HFFc6 (cell line): ENCODE results near the gene IL1R2. TPM values are rescaled to one million over a fixed set of nuclear protein-coding genes. Genes with fewer than 3 reads are reported as not detected.

ENCODE experiments used
- DNase-seq: peaks from one replicate; pipeline ENCODE4 v3.0.0-alpha.2; 2018
- H3K27ac Mint-ChIP-seq: 2 replicates; pipeline ENCODE4 v1.8.0; 2020; ENCODE audit warnings: mild to moderate bottlenecking, mixed read lengths
- H3K27me3 Mint-ChIP-seq: 2 replicates; pipeline ENCODE4 v1.8.0; 2021; ENCODE audit warnings: mild to moderate bottlenecking, moderate library complexity, mixed read lengths; ENCODE audit not compliant: insufficient read depth
- H3K36me3 Mint-ChIP-seq: 2 replicates; pipeline ENCODE4 v1.8.0; 2021; ENCODE audit warnings: low read depth, mixed read lengths
- H3K4me1 Mint-ChIP-seq: 2 replicates; pipeline ENCODE4 v1.8.0; 2020; ENCODE audit warnings: low read depth, mixed read lengths
- H3K4me3 Mint-ChIP-seq: 2 replicates; pipeline ENCODE4 v1.8.0; 2020; ENCODE audit warnings: mild to moderate bottlenecking, moderate library complexity, mixed read lengths
- H3K9me3 Mint-ChIP-seq: 2 replicates; pipeline ENCODE4 v1.8.0; 2020; ENCODE audit warnings: mild to moderate bottlenecking, mixed read lengths
- CTCF ChIP-seq: fragments of 200-600 bp; sonication (generic); IDR thresholded peaks from 2 replicates; pipeline ENCODE4 v1.5.0; 2021; ENCODE audit warnings: antibody characterized with exemption, mild to moderate bottlenecking
- total RNA-seq, 6 experiments: library from RNA; stranded (reverse); fragmentation: NEBNext Ultra II Directional; extraction: Animal tissue kit (Norgen Biotek cat#: 25700); gene quantifications; 2 replicates in 1 of 6; 3 replicates in 5 of 6; pipeline ENCODE4 v1.2.3, GENCODE V29; 2021

IL1R2 gene
- total RNA-seq, 6 experiments from 2014 or later = 0.25 to 0.36 TPM; not detected in 4

GRCh38 chr2:101985793-101986164 is 6.0 kb upstream of the IL1R2 start:
- Mint-ChIP-seq H3K4me1 (peaks cover 18% of the 10 kb centered on the region), H3K36me3 (no peaks in the 10 kb centered on the region), H3K4me3 (no peak overlapping the region), H3K9me3 (no peaks in the 10 kb centered on the region), H3K27ac (no peak overlapping the region), H3K27me3 (peaks cover 24% of the 10 kb centered on the region)
- TF ChIP-seq CTCF = no peak
- DNase-seq = no peak

DNA sequence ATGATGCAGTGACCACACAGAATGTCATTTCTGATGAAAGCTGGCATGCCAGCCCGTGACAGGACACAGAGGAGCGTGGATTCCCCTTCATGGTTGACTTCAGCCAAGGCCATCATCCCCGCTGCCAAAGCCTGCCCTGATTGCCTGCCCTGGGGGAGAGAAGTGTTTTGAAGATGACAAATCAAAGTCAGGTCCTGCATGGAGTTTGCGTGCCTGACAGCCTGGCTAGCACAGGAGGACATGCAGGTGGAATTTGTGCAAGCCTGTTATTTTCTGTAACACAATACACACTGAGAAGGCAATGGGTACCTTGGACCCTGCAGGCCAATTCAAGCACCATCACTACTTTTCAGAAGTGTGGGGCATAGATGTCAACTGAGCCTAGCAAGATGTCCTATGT is 5.4 kb upstream of the IL1R2 start:
- no peaks in the 10 kb centered on the region for H3K36me3 Mint-ChIP-seq
- no peak overlapping the region for H3K27ac Mint-ChIP-seq
- H3K9me3 Mint-ChIP-seq = no peaks in the 10 kb centered on the region
- no peak for DNase-seq
- H3K27me3 Mint-ChIP-seq = peaks cover 30% of the 10 kb centered on the region
- no peak overlapping the region for H3K4me3 Mint-ChIP-seq
- no peak for TF ChIP-seq CTCF
- H3K4me1 Mint-ChIP-seq = peaks cover 18% of the 10 kb centered on the region

DNA sequence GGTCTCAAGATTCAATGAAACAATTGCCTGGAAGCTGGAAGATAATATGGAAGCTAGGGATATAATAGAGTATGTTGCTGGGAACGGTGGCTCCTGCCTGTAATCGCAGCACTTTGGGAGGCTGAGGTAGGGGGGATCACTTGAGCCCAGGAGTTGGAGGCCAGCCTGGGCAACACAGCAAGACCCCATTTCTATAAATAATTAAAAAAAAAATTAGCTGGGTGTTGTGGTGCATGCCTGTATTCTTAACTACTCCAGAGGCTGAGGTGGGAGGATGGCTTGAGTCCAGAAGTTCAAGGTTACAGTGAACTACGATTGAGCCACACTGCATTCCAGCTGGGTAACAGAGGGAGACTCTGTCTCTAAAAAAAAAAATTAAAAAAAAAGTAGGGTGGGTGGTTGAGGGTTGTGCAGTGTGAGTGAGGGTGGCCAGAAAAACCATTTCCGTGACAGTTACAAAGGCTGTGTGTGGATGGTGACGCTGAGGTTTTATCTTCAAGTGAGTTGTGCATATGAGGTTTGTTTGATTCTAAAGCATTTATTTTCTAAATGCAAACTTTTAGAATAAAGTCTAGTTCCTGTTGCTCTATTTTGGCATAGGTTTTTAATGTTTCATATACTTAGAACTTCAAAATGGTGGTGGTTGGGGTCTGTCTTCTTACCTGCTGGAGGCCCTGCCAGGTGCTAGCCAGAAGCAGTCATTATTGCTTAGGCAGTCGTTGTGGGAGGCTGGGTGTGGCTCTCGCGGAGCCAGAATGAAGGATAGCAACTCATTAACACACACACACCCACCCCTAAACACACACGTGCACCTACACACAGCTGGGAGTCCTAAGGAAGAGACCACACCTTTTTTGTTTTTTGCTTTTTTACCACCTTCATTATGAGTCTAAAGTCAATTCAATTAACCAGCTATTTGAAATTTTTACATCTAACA is 4.7 kb upstream of the IL1R2 start:
- no peak for DNase-seq
- Mint-ChIP-seq H3K4me1 (peaks cover 18% of the 10 kb centered on the region), H3K9me3 (no peaks in the 10 kb centered on the region), H3K4me3 (no peak overlapping the region), H3K27ac (no peak overlapping the region), H3K27me3 (peaks cover 35% of the 10 kb centered on the region), H3K36me3 (no peaks in the 10 kb centered on the region)
- no peak for TF ChIP-seq CTCF

- no peaks in the 10 kb centered on the region for H3K9me3 Mint-ChIP-seq
- peaks cover 18% of the 10 kb centered on the region for H3K4me1 Mint-ChIP-seq
- H3K4me3 Mint-ChIP-seq = no peak overlapping the region
- no peak overlapping the region for H3K27ac Mint-ChIP-seq
- DNase-seq = no peak
- no peaks in the 10 kb centered on the region for H3K36me3 Mint-ChIP-seq
- no peak for TF ChIP-seq CTCF
- peaks cover 43% of the 10 kb centered on the region for H3K27me3 Mint-ChIP-seq
Measured at GRCh38 chr2:101987832-101988231, 3.9 kb upstream of the IL1R2 start.

- TF ChIP-seq CTCF = no peak
- peaks cover 14% of the 10 kb centered on the region for H3K4me1 Mint-ChIP-seq
- H3K9me3 Mint-ChIP-seq = no peaks in the 10 kb centered on the region
- no peak overlapping the region for H3K27ac Mint-ChIP-seq
- peaks cover 49% of the 10 kb centered on the region for H3K27me3 Mint-ChIP-seq
- no peak for DNase-seq
- no peak overlapping the region for H3K4me3 Mint-ChIP-seq
- H3K36me3 Mint-ChIP-seq = no peaks in the 10 kb centered on the region
Measured at GRCh38 chr2:101988541-101988940, 3.2 kb upstream of the IL1R2 start.
